Neural cell (in vitro differentiated cells): ENCODE measurements around the gene RHOH. TPM values are rescaled to one million over a fixed set of nuclear protein-coding genes. Genes with fewer than 3 reads are reported as not detected.

Experiments used
- H2AFZ ChIP-seq: fragments of 200-600, 300-800 bp; sonication (generic), shearing (Covaris generic); 2 replicates; pipeline ENCODE4 v1.6.0; 2014; ENCODE audit warnings: low read depth, mild to moderate bottlenecking, antibody characterized with exemption, low read length, moderate library complexity
- H3F3A ChIP-seq: fragments of 200-600 bp; shearing (Covaris generic); 2 replicates; pipeline ENCODE4 v1.6.1; 2016; ENCODE audit warnings: mild to moderate bottlenecking, moderate library complexity, mixed read lengths, antibody characterized with exemption, low read length; ENCODE audit not compliant: insufficient read depth, poor library complexity, severe bottlenecking
- H3K27ac ChIP-seq: fragments of 200-600, 300-800 bp; sonication (generic), shearing (Covaris generic); 2 replicates; pipeline ENCODE4 v1.5.1; 2014; ENCODE audit warnings: mild to moderate bottlenecking, low read length, moderate library complexity
- H3K27me3 ChIP-seq: fragments of 300-800, 200-600 bp; sonication (generic), shearing (Covaris generic); 2 replicates; pipeline ENCODE4 v1.6.0; 2014; ENCODE audit warnings: mild to moderate bottlenecking, low read depth, low read length, moderate library complexity; ENCODE audit not compliant: insufficient read depth
- H3K36me3 ChIP-seq: fragments of 300-800, 200-600 bp; sonication (generic), shearing (Covaris generic); 2 replicates; pipeline ENCODE4 v1.5.1; 2014; ENCODE audit warnings: mild to moderate bottlenecking, antibody characterized with exemption, low read length, moderate library complexity; ENCODE audit not compliant: insufficient read depth
- H3K4me2 ChIP-seq: fragments of 300-800, 200-600 bp; sonication (generic), shearing (Covaris generic); 2 replicates; pipeline ENCODE4 v1.6.0; 2014; ENCODE audit warnings: mild to moderate bottlenecking, low read length
- H3K4me3 ChIP-seq: fragments of 300-800, 200-600 bp; sonication (generic), shearing (Covaris generic); 2 replicates; pipeline ENCODE4 v1.5.1; 2014; ENCODE audit warnings: mild to moderate bottlenecking, low read length, moderate library complexity
- H3K79me2 ChIP-seq: fragments of 200-600 bp; shearing (Covaris generic); replicated peaks from 2 replicates; pipeline ENCODE4 v1.6.0; 2014; ENCODE audit warnings: mild to moderate bottlenecking, low read length, moderate library complexity; ENCODE audit not compliant: insufficient read depth
- H3K9ac ChIP-seq: fragments of 300-800, 200-600 bp; sonication (generic), shearing (Covaris generic); 2 replicates; pipeline ENCODE4 v1.6.1; 2016; ENCODE audit warnings: mild to moderate bottlenecking, low read length, mixed read lengths
- H3K9me2 ChIP-seq: fragments of 200-600 bp; shearing (Covaris generic); 2 replicates; pipeline ENCODE4 v1.6.1; 2016; ENCODE audit warnings: mild to moderate bottlenecking, low read length, mixed read lengths; ENCODE audit not compliant: insufficient read depth
- H3K9me3 ChIP-seq: fragments of 200-600, 300-800 bp; sonication (generic), shearing (Covaris generic); 2 replicates; pipeline ENCODE4 v1.6.1; 2016; ENCODE audit warnings: mild to moderate bottlenecking, mixed run types, low read length, moderate library complexity, mixed read lengths
- H4K20me1 ChIP-seq: fragments of 200-600 bp; shearing (Covaris generic); 2 replicates; pipeline ENCODE4 v1.6.1; 2016; ENCODE audit warnings: mild to moderate bottlenecking, mixed run types; ENCODE audit not compliant: insufficient read depth
- EP300 ChIP-seq: fragments of 450-650 bp; conservative IDR thresholded peaks from 2 replicates; pipeline ENCODE4 v1.6.1; 2014; ENCODE audit warnings: antibody characterized with exemption, mild to moderate bottlenecking, moderate library complexity; ENCODE audit not compliant: poor library complexity, severe bottlenecking
- EZH2 ChIP-seq: fragments of 200-600, 300-800 bp; shearing (Covaris generic), sonication (generic); IDR thresholded peaks from 2 replicates; pipeline ENCODE4 v1.6.1; 2014; ENCODE audit warnings: antibody characterized with exemption, low read length, borderline replicate concordance, mild to moderate bottlenecking; ENCODE audit not compliant: insufficient read depth, poor library complexity, severe bottlenecking
- MXI1 ChIP-seq: fragments of 450-650 bp; conservative IDR thresholded peaks from 2 replicates; pipeline ENCODE4 v1.6.1; 2014; ENCODE audit warnings: antibody characterized with exemption, mild to moderate bottlenecking; ENCODE audit not compliant: poor library complexity, severe bottlenecking
- POLR2AphosphoS5 ChIP-seq: IDR thresholded peaks from 2 replicates; pipeline ENCODE4 v1.6.1; 2012
- RAD21 ChIP-seq: fragments of 450-650 bp; conservative IDR thresholded peaks from 2 replicates; pipeline ENCODE4 v1.6.1; 2014; ENCODE audit warnings: antibody characterized with exemption, mild to moderate bottlenecking, moderate library complexity
- REST ChIP-seq: IDR thresholded peaks from 2 replicates; pipeline ENCODE4 v1.6.1; 2012; ENCODE audit warnings: borderline replicate concordance
- SMC3 ChIP-seq: fragments of 450-650 bp; conservative IDR thresholded peaks from 2 replicates; pipeline ENCODE4 v1.6.1; 2014; ENCODE audit warnings: antibody characterized with exemption, mild to moderate bottlenecking, moderate library complexity; ENCODE audit not compliant: poor library complexity
- TAF1 ChIP-seq: IDR thresholded peaks from 2 replicates; pipeline ENCODE4 v1.6.1; 2012; ENCODE audit warnings: low read depth
- polyA plus RNA-seq: library from polyadenylated mRNA; depleted of rRNA; stranded (reverse); fragments of >200 nt; gene quantifications from 2 replicates; pipeline ENCODE4 v1.2.3, GENCODE V29; 2014
- TF ChIP-seq, protein P1 (sequence below): fragments of 450-650 bp; IDR thresholded peaks from 2 replicates; pipeline ENCODE4 v1.5.1; 2014; ENCODE audit warnings: antibody characterized with exemption, mild to moderate bottlenecking, moderate library complexity; ENCODE audit not compliant: poor library complexity, severe bottlenecking

Gene RHOH
- polyA plus RNA-seq, 1 donor from 2014 or later = not detected

- Histone ChIP-seq H3K27ac (no peak overlapping the region), H3K9ac (no peak overlapping the region), H3K27me3 (no peaks in the 10 kb centered on the region), H3K4me2 (no peak overlapping the region), H2AFZ (no peak overlapping the region), H3K79me2 (no peaks in the 10 kb centered on the region), H3K4me3 (no peak overlapping the region), H3F3A (no peaks in the 10 kb centered on the region), H3K9me2 (no peaks in the 10 kb centered on the region), H4K20me1 (no peaks in the 10 kb centered on the region), H3K9me3 (no peaks in the 10 kb centered on the region), H3K36me3 (no peaks in the 10 kb centered on the region)
- TF ChIP-seq EP300 = no peak
- no peak for TF ChIP-seq EZH2
- no peak for TF ChIP-seq REST
- no peak for TF ChIP-seq RAD21
- TF ChIP-seq POLR2AphosphoS5 = no peak
- no peak for TF ChIP-seq TAF1
- no peak for TF ChIP-seq MXI1
- no peak for TF ChIP-seq SMC3
- TF ChIP-seq, protein P1, sequence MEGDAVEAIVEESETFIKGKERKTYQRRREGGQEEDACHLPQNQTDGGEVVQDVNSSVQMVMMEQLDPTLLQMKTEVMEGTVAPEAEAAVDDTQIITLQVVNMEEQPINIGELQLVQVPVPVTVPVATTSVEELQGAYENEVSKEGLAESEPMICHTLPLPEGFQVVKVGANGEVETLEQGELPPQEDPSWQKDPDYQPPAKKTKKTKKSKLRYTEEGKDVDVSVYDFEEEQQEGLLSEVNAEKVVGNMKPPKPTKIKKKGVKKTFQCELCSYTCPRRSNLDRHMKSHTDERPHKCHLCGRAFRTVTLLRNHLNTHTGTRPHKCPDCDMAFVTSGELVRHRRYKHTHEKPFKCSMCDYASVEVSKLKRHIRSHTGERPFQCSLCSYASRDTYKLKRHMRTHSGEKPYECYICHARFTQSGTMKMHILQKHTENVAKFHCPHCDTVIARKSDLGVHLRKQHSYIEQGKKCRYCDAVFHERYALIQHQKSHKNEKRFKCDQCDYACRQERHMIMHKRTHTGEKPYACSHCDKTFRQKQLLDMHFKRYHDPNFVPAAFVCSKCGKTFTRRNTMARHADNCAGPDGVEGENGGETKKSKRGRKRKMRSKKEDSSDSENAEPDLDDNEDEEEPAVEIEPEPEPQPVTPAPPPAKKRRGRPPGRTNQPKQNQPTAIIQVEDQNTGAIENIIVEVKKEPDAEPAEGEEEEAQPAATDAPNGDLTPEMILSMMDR = no peak
Observed at GRCh38 chr4:40201898-40202297, 5.1 kb downstream of the RHOH start.

- Histone ChIP-seq H3F3A (no peaks in the 10 kb centered on the region), H3K79me2 (no peaks in the 10 kb centered on the region), H3K9ac (no peak overlapping the region), H2AFZ (no peak overlapping the region), H3K27me3 (no peaks in the 10 kb centered on the region), H3K4me3 (no peak overlapping the region), H3K9me2 (no peaks in the 10 kb centered on the region), H3K27ac (no peak overlapping the region), H4K20me1 (no peaks in the 10 kb centered on the region), H3K9me3 (no peaks in the 10 kb centered on the region), H3K4me2 (no peak overlapping the region), H3K36me3 (no peaks in the 10 kb centered on the region)
- no peak for TF ChIP-seq EZH2
- no peak for TF ChIP-seq MXI1
- no peak for TF ChIP-seq RAD21
- TF ChIP-seq EP300 = no peak
- TF ChIP-seq, protein P1 = no peak
- TF ChIP-seq TAF1 = no peak
- TF ChIP-seq POLR2AphosphoS5 = no peak
- no peak for TF ChIP-seq REST
- no peak for TF ChIP-seq SMC3
Observed at GRCh38 chr4:40202474-40202873, 5.6 kb downstream of the RHOH start.
